Testis (tissue), 2 donors: Measurements from ENCODE around the gene EEF2K.

Experiments used
- CTCF ChIP-seq, 3 experiments: fragments of 450-650 bp in 2 of 3; fragments of 200-600 bp in 1 of 3; sonication (generic) in 1 of 3; IDR thresholded peaks; one replicate each; pipeline ENCODE4 v1.5.1; 2016 to 2019; ENCODE audit warnings: antibody characterized with exemption in 3 of 3, mild to moderate bottlenecking in 2 of 3, moderate library complexity in 1 of 3
- POLR2A ChIP-seq: fragments of 450-650 bp; IDR thresholded peaks from one replicate; pipeline ENCODE4 v1.6.1; 2017; ENCODE audit warnings: antibody characterized with exemption, mild to moderate bottlenecking, moderate library complexity

DNA sequence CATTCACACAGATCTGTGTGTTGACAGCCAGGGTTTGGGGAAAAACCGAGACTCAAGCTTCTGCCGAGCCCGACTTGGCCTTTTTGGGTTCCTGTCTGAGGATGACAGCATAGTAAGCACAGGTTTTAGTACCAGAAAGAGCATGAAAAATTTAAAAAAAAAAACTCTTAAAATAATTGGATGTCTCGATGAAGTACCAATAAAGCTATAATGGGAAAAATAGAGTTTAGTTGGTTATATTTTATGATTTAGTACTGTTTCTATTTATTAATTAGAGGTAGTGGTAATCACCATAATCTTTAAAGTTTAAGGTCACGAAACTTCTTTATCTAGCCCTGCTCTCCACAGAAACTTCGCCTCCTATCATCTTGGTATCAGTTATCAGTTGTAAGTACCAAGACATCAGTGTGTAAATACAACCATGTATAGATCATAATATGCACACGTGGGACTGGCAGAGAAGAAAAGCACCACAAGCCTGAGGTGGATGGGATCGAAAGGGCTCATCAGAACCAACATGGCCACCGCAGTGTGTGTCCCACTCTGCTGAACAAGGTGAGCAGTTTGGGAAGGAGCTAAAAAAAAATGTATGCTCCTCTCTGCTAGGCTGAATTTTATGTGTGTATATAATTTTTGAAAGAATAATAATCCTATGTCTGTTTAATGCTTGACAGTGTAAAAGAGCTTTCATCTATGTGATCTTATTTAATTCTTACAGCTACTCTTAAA is 14.4 kb upstream of the EEF2K start:
- TF ChIP-seq CTCF (IDR thresholded peaks at IDR 0.05) (no peak), POLR2A (no peak)
